ENCODE measurements around the gene CCR6.

DNA sequence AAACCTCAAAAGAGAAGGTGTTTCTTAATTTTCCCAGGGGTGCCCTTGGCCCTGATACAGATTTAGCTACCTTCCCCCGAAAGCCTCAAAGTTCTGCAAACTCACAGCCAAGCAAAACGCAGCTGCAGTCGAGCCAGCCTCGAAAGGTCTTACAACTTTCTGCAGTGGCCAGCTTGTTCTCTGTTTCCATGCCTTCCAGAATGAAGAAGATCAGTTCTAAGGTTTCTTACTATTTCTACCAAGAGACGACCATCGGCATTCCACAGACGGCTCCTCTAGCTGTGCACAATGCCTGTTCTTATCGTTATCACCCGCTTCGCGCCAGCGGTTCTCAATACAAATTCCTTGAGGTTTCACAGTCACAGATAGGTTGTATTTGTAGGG, 28.5 kb upstream of the CCR6 start:
- TF ChIP-seq, protein P1, sequence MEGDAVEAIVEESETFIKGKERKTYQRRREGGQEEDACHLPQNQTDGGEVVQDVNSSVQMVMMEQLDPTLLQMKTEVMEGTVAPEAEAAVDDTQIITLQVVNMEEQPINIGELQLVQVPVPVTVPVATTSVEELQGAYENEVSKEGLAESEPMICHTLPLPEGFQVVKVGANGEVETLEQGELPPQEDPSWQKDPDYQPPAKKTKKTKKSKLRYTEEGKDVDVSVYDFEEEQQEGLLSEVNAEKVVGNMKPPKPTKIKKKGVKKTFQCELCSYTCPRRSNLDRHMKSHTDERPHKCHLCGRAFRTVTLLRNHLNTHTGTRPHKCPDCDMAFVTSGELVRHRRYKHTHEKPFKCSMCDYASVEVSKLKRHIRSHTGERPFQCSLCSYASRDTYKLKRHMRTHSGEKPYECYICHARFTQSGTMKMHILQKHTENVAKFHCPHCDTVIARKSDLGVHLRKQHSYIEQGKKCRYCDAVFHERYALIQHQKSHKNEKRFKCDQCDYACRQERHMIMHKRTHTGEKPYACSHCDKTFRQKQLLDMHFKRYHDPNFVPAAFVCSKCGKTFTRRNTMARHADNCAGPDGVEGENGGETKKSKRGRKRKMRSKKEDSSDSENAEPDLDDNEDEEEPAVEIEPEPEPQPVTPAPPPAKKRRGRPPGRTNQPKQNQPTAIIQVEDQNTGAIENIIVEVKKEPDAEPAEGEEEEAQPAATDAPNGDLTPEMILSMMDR (IDR thresholded peaks at IDR 0.05): no peak
- no peak for TF ChIP-seq POLR2AphosphoS5 (IDR thresholded peaks at IDR 0.05)
- no peak for TF ChIP-seq POLR2A (IDR thresholded peaks at IDR 0.05)
- no peak for TF ChIP-seq EP300 (IDR thresholded peaks at IDR 0.05)
